Nephron (organoid): ENCODE measurements around the gene SOSTDC1.
A peak's percentile ranks its signal among the peaks of the same experiment; 100 is the strongest.

Source experiments
- H3K27ac Mint-ChIP-seq, 3 experiments: 2 replicates each; pipeline ENCODE4 v1.8.0; 2020; ENCODE audit warnings: mixed read lengths in 3 of 3, mild to moderate bottlenecking in 2 of 3, moderate library complexity in 1 of 3
- H3K27me3 Mint-ChIP-seq: 2 replicates; pipeline ENCODE4 v1.8.0; 2021; ENCODE audit warnings: low read depth, mild to moderate bottlenecking, moderate library complexity, mixed read lengths
- H3K36me3 Mint-ChIP-seq: 2 replicates; pipeline ENCODE4 v1.8.0; 2020; ENCODE audit warnings: low read depth, mixed read lengths
- H3K4me1 Mint-ChIP-seq: 2 replicates; pipeline ENCODE4 v1.8.0; 2020; ENCODE audit warnings: mixed read lengths
- H3K4me3 Mint-ChIP-seq, 3 experiments: 2 replicates each; pipeline ENCODE4 v1.8.0; 2020; ENCODE audit warnings: mild to moderate bottlenecking in 3 of 3, mixed read lengths in 3 of 3, moderate library complexity in 2 of 3
- H3K9me3 Mint-ChIP-seq: 2 replicates; pipeline ENCODE4 v1.8.0; 2020; ENCODE audit warnings: mixed read lengths
- CTCF ChIP-seq, 3 experiments: fragments of 200-600 bp; sonication (generic); IDR thresholded peaks; one replicate each; pipeline ENCODE4 v1.5.0; 2021; ENCODE audit warnings: antibody characterized with exemption in 3 of 3; ENCODE audit not compliant: unreplicated experiment in 3 of 3

The SOSTDC1 gene, protein sequence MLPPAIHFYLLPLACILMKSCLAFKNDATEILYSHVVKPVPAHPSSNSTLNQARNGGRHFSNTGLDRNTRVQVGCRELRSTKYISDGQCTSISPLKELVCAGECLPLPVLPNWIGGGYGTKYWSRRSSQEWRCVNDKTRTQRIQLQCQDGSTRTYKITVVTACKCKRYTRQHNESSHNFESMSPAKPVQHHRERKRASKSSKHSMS

GRCh38 chr7:16465469-16466361, at the start of gene SOSTDC1:
Gene SOSTDC1 (minus strand): TSS chr7:16465738. CDS start chr7:16465668, 70 bp downstream.
- no peaks in the 10 kb centered on the region for H3K27me3 Mint-ChIP-seq
- H3K9me3 Mint-ChIP-seq, result no peaks in the 10 kb centered on the region
- H3K4me1 Mint-ChIP-seq, result peaks cover 32% of the 10 kb centered on the region
- peak within 1 kb of the TSS; percentile 82 to 85 (median 83) for H3K4me3 Mint-ChIP-seq
- peaks cover 9% of the 10 kb centered on the region for H3K36me3 Mint-ChIP-seq
- H3K27ac Mint-ChIP-seq, result peak within 1 kb of the TSS; percentile 98 to 99 (median 98)
- TF ChIP-seq CTCF (IDR thresholded peaks at IDR 0.05; ENCODE audit: unreplicated experiment in 3 of 3), result no peak

- no peak for TF ChIP-seq CTCF (IDR thresholded peaks at IDR 0.05; ENCODE audit: unreplicated experiment in 3 of 3)
- no peak overlapping the region for H3K4me3 Mint-ChIP-seq
- no peaks in the 10 kb centered on the region for H3K36me3 Mint-ChIP-seq
- H3K4me1 Mint-ChIP-seq, result no peaks in the 10 kb centered on the region
- H3K27ac Mint-ChIP-seq, result no peak overlapping the region
- H3K9me3 Mint-ChIP-seq, result no peaks in the 10 kb centered on the region
- H3K27me3 Mint-ChIP-seq, result peaks cover 3% of the 10 kb centered on the region
Measured at GRCh38 chr7:16514729-16515128, 49.2 kb upstream of the SOSTDC1 start.

GRCh38 chr7:16514271-16514670, 48.7 kb upstream of the SOSTDC1 start:
- Mint-ChIP-seq H3K9me3 (no peaks in the 10 kb centered on the region), H3K4me1 (no peaks in the 10 kb centered on the region), H3K4me3 (no peak overlapping the region), H3K27ac (no peak overlapping the region), H3K36me3 (no peaks in the 10 kb centered on the region), H3K27me3 (peaks cover 3% of the 10 kb centered on the region)
- no peak for TF ChIP-seq CTCF (IDR thresholded peaks at IDR 0.05; ENCODE audit: unreplicated experiment in 3 of 3)

DNA sequence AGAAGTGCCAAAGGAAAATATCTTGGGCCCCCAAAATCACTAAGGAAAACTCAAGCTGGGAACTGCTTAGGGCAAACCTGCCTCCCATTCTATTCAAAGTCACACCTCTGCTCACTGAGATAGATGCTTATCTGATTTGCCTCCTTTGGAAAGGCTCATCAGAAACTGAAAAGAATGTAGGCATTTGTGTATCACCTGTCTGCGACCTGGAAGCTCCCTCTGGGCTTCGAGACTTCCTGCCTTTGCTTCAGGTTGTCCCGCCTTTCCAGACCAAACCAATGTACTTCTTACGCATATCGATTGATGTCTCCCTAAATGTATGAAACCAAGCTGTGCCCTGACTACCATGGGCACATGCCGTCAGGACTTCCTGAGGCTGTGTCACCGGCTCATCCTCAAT, 46.6 kb upstream of the SOSTDC1 start:
- Mint-ChIP-seq H3K4me1 (no peaks in the 10 kb centered on the region), H3K9me3 (peaks cover 9% of the 10 kb centered on the region), H3K4me3 (no peak overlapping the region), H3K27ac (no peak overlapping the region), H3K27me3 (peaks cover 3% of the 10 kb centered on the region), H3K36me3 (no peaks in the 10 kb centered on the region)
- TF ChIP-seq CTCF (IDR thresholded peaks at IDR 0.05; ENCODE audit: unreplicated experiment in 3 of 3), result no peak

- H3K27me3 Mint-ChIP-seq, result peaks cover 3% of the 10 kb centered on the region
- H3K27ac Mint-ChIP-seq, result no peak overlapping the region
- H3K9me3 Mint-ChIP-seq, result peaks cover 9% of the 10 kb centered on the region
- no peaks in the 10 kb centered on the region for H3K36me3 Mint-ChIP-seq
- no peak for TF ChIP-seq CTCF (IDR thresholded peaks at IDR 0.05; ENCODE audit: unreplicated experiment in 3 of 3)
- H3K4me3 Mint-ChIP-seq, result no peak overlapping the region
- no peaks in the 10 kb centered on the region for H3K4me1 Mint-ChIP-seq
Measured at GRCh38 chr7:16511314-16511713, 45.8 kb upstream of the SOSTDC1 start.
